HCT116 (cell line): ENCODE data around the gene PYGO1.

Experiments used
- EZH2 ChIP-seq: fragments of 200-600 bp; sonication (generic); IDR thresholded peaks from 2 replicates; pipeline ENCODE4 v1.6.1; 2017; ENCODE audit warnings: antibody characterized with exemption, mixed run types
- POLR2A ChIP-seq: IDR thresholded peaks from 2 replicates; pipeline ENCODE4 v1.7.0; 2011; ENCODE audit warnings: borderline replicate concordance; ENCODE audit not compliant: insufficient read depth, insufficient read length; ENCODE audit errors: extremely low read depth

- TF ChIP-seq EZH2: no peak
- no peak for TF ChIP-seq POLR2A
Observed at GRCh38 chr15:55507567-55507966, 80.6 kb downstream of the PYGO1 start.
